ENCODE data around the gene EI24. TPM values are rescaled to one million over a fixed set of nuclear protein-coding genes. Genes with fewer than 3 reads are reported as not detected.

EI24 gene
- total and polyA plus RNA-seq, 2 of the 8 experiments (the other 6 are each of a cell fraction or from before 2014, with no cell fraction given) = 135 to 264 TPM

DNA sequence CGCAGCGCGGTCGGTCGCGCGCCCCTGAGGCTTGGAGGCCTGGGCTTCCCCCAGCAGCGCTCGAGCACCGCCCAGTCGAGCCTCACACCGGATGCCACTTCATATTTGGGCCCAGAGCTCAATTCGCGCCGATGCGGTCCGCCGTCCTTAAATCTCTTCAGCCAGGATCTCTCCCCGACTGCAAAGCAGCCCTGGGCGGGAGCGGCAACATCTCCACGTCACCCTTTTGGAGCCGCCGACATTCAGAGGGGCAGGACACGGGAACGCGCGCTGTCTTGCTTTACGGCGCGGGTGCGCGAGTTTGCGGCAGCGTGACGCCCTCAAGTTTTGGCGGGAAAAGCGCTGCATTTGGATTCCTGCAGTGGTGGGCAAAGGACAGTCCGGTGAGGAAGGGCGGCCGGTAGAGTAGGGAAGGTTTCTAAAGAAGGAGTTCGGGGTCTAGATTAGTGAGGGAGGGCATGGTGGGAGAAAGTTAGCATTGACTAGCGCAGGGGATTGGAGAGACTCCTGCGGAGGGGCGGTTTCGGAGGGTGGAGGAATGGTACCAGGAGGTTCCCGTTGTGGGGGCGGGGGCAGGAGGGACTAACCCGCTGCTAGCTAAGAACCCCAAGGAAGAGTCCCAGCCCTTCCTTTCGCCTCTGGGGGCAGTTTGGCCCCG, 56.5 kb downstream of the EI24 start (continued):
- peak; percentile 93 for TF ChIP-seq E2F6 (IDR thresholded peaks at IDR 0.05)
- TF ChIP-seq CHD1 (IDR thresholded peaks at IDR 0.05; ENCODE audit: low read depth, low read length) = no peak
- TF ChIP-seq RXRA (IDR thresholded peaks at IDR 0.05; ENCODE audit: insufficient read depth, low read depth, low read length) = no peak
- TF ChIP-seq MAFK (IDR thresholded peaks at IDR 0.05; ENCODE audit: low read depth, low read length) = no peak
- peak; percentile 72 for TF ChIP-seq MAX (IDR thresholded peaks at IDR 0.05)
- peak; percentile 89 for TF ChIP-seq POLR2AphosphoS5 (IDR thresholded peaks at IDR 0.05; ENCODE audit: low read depth, low read length)
- no peak for TF ChIP-seq HDAC6 (IDR thresholded peaks at IDR 0.05; ENCODE audit: low read depth, low read length)
- TF ChIP-seq GABPA (IDR thresholded peaks at IDR 0.05; ENCODE audit: borderline replicate concordance, insufficient read depth, low read length) = no peak
- no peak for TF ChIP-seq CBX8 (IDR thresholded peaks at IDR 0.05; ENCODE audit: borderline replicate concordance, low read depth, low read length)
- TF ChIP-seq TEAD4 (IDR thresholded peaks at IDR 0.05; ENCODE audit: low read depth, low read length) = peak; percentile 70; the same call in 1 of the 2 replicates
- TF ChIP-seq BRCA1 (IDR thresholded peaks at IDR 0.05; ENCODE audit: low read depth, low read length) = no peak
- no peak for TF ChIP-seq EP300 (IDR thresholded peaks at IDR 0.05; ENCODE audit: borderline replicate concordance in 1 of 2, low read depth in 2 of 2, low read length in 2 of 2)
- no peak for TF ChIP-seq CTCF (IDR thresholded peaks at IDR 0.05; ENCODE audit: control extremely low read depth in 1 of 3, insufficient read depth in 1 of 3, low read depth in 1 of 3, low read length in 3 of 3)
- TF ChIP-seq SP4 (IDR thresholded peaks at IDR 0.05; ENCODE audit: low read length) = 0 out of 2 replicates have a peak, but pooled peaks have one; percentile 64
- no peak for TF ChIP-seq NANOG (IDR thresholded peaks at IDR 0.05; ENCODE audit: insufficient read depth, low read depth, low read length, poor library complexity, severe bottlenecking)
- peak; percentile 78 for TF ChIP-seq ATF3 (IDR thresholded peaks at IDR 0.05; ENCODE audit: insufficient read depth, low read depth, low read length)
- no peak for TF ChIP-seq NRF1 (IDR thresholded peaks at IDR 0.05; ENCODE audit: low read depth, low read length)
- TF ChIP-seq RBBP5 (IDR thresholded peaks at IDR 0.05; ENCODE audit: borderline replicate concordance, low read depth, low read length) = peak; percentile 94; the same call in 1 of the 2 replicates
- TF ChIP-seq, protein P1, sequence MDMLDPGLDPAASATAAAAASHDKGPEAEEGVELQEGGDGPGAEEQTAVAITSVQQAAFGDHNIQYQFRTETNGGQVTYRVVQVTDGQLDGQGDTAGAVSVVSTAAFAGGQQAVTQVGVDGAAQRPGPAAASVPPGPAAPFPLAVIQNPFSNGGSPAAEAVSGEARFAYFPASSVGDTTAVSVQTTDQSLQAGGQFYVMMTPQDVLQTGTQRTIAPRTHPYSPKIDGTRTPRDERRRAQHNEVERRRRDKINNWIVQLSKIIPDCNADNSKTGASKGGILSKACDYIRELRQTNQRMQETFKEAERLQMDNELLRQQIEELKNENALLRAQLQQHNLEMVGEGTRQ (IDR thresholded peaks at IDR 0.05; ENCODE audit: low read length) = no peak

All from H1 (cell line).